ENCODE measurements around the gene EPHA5.

EPHA5 gene

GRCh38 chr4:65495439-65495838 is 174.8 kb downstream of the EPHA5 start:
- DNase-seq (ENCODE audit: low read depth in 2 of 2): no peak

DNA sequence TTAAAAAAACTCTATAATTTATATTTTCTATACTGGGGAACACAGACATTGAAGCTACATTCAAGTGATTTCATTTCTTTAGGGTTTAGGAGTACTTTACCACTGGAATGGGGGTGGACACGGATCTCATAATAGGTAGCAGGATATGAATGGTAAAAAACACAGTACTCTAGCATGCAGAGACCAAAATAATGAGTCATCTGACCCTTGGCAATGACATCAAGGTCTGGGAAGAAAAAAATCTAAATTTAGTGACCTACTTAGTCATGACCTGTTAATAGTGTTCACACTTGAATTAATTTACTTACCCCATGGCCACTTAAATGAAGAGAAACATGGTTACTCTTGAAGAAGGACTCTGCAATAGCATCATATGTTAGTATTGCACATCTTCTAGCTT is 187.9 kb downstream of the EPHA5 start:
- no peak for DNase-seq (ENCODE audit: low read depth in 2 of 2)

DNA sequence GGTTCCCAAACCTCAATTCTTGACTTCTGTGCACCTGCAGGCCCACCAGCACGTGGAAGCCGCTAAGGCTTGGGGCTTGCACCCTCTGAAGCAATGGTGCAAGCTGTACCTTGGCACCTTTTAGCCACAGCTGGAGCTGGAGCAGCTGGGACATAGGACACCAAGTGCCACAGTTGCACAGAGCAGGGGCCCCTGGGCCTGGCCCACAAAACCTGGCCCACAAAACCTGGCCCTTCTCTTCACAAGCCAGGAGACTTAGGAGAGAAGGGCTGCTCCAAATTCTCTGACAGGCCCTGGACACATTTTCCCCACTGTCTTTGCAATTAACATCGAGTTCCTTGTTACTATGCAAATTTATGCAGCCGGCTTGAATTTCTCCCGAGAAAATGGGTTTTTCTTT is 197.8 kb downstream of the EPHA5 start:
- DNase-seq (ENCODE audit: low read depth in 2 of 2): no peak

DNA sequence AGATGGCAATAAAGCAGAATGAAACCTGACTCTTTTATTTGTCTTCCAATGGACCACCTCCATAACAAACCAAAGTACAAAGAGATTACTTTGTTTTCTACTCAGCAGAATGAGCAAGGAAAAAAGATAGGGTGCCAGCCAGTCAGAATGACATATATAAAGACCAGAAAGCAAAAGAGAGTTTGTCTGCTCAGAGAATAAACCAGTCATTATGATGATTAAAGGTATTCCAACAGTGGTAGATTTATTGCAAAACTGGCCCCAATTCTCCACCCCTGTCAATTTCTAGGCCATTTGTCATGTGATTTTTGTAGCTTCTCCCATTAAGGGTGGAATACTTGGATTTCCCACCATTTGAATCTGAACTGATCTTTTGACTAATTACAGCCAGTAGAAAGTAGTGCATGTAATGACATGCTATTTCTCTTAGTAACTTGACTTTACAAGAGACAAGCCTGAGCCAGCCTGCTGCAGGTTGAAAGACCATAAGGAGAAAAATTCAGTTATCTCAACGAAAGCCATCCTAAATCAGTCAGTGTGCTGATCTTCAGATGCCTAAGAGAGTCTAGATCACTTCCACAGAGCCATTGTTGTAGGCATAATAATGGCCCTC is 203.1 kb downstream of the EPHA5 start:
- no peak for DNase-seq (ENCODE audit: low read depth in 2 of 2)

DNA sequence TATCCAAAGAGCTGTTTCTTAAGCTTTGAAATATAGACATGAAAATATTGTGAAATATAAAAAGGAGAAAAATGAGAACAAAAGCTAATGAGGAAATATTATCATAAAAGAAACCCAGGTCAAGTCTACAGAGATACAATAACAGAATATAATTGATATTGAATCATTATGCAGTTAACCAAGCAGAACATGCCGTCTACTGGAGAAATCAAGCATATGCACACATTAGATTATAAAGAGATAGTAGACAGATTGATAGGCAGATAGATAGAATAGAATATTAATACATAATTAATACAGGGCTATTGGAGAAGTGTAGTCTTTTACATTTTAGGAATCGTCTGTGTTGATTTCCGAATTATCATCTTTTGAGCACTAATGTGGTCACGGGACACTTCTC is 208.5 kb downstream of the EPHA5 start:
- DNase-seq (ENCODE audit: low read depth in 2 of 2): no peak

- DNase-seq (ENCODE audit: low read depth in 2 of 2): no peak
These were observed 213.3 kb downstream of the EPHA5 start for GRCh38 chr4:65457011-65457410.

GRCh38 chr4:65456579-65456978 is 213.7 kb downstream of the EPHA5 start:
- DNase-seq (ENCODE audit: low read depth in 2 of 2): no peak

GRCh38 chr4:65453398-65453797 is 216.9 kb downstream of the EPHA5 start:
- DNase-seq (ENCODE audit: low read depth in 2 of 2): no peak

DNA sequence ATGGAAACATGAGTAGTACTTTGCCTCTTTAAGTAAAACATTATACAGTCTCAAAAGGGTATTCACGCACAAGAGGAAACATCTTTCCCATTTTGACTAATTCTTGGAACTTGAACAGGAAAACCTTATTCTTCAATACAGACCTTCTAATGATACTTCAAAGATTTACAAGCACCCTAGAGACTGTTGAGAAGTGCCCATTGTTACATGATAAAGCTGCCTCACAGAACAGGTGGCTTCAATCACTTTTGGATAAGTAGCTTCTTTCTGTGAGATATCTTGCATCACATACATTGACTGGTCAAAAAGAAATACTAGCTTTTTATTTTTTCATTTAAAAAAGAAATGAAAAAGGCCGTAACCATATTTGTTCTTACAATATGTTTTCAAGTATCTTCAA is 219.4 kb downstream of the EPHA5 start:
- no peak for DNase-seq (ENCODE audit: low read depth in 2 of 2)

DNA sequence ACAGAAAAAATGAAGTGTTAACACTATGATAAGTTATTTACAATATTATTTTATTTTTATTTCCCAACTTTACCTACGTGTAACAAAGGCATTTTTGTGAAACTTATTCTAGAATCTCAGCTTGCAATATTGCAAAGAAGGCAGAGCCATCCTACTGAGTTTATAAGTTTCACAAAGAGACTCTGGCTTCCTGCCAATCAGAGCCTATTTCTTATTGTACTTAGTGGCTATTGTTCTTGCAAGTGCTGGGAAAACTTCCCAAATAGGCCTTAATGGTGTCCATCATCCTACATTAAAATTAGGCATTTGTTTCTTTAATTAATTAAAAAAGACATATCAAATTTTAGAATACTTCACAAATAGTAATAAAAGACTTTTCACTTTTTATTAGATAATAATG is 233.2 kb downstream of the EPHA5 start:
- DNase-seq (ENCODE audit: low read depth in 2 of 2): no peak

- DNase-seq (ENCODE audit: low read depth in 2 of 2): no peak
These were observed 248.2 kb downstream of the EPHA5 start for GRCh38 chr4:65422109-65422508.

DNA sequence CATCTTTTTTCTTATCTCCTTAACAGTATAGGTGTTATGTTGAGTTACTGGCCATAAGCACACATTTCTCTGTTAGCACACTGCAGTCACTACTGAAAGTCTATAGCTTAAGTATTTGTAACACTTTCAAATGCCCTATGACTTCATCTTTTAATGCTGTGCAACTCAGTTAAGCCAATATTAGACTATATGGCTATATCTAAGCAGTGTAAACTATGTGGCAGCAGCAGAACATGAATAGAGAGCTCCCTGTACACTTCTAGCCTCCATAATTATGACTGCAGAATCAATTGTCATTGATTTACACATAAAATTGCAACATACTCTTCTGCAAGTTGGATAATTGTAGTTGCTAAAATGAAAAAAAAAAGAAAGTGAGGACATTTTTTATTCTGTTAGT is 250.3 kb downstream of the EPHA5 start:
- DNase-seq (ENCODE audit: low read depth in 2 of 2): no peak

DNA sequence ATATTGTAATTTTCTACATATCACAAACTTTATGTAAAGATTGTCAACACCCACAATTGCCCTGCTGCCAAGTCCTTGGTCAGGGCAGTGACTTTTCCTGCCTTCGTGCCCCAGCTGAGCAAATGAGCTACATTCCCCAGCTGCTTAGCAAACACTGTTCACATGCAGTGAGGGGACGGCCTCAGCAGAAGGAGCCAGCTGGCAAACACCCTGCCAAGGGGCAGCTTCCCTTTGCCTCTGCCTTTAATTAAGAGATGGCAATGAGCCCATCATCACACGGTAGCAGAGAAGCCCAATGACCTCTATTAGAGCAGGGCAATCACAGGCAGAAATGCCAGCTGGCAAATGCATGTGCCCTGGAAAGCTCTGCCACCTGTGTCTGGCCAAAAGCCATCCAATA is 253.4 kb downstream of the EPHA5 start:
- DNase-seq (ENCODE audit: low read depth in 2 of 2): no peak

DNA sequence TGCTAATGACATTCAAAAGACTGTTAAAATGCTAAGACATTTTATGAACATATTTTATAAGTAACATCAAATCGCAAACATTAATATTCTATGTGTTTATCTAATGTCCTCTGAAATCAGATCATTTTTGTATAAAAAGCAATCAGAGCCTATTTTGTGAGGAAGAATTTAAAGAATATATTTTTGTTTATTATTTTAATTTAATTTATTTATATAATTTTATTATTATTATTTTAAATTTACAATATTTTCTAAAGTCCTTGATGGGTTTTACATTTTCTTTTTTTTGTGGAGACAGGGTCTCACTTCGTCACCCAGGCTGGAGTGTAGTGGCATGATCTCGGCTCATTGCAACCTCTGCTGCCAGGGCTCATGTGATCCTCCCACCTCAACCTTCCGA is 262.8 kb downstream of the EPHA5 start:
- DNase-seq (ENCODE audit: low read depth in 2 of 2): no peak

GRCh38 chr4:65401083-65401482 is 269.2 kb downstream of the EPHA5 start:
- DNase-seq (ENCODE audit: low read depth in 2 of 2): no peak

DNA sequence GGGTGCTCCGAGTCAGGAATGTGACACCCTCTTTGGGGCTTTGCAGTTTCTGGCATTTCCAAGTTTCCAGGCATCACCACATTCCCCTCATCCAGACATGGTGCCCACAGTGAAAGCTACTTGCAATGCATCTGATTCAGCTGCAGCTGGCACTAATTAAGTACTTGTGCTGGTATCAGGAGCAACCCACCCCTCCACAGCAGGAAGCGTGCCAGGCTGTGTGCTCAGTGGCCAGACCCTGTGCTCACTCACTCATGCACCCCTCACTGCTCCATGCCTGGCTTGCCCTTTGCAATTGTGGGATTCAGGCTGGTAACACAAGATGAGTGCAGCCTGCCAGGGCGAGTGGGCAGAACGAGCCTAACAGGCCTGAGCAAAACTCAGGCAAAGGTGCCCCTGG is 271.2 kb downstream of the EPHA5 start:
- no peak for DNase-seq (ENCODE audit: low read depth in 2 of 2)

- DNase-seq (ENCODE audit: low read depth in 2 of 2): no peak
These were observed 277.2 kb downstream of the EPHA5 start for GRCh38 chr4:65393078-65393477.

DNA sequence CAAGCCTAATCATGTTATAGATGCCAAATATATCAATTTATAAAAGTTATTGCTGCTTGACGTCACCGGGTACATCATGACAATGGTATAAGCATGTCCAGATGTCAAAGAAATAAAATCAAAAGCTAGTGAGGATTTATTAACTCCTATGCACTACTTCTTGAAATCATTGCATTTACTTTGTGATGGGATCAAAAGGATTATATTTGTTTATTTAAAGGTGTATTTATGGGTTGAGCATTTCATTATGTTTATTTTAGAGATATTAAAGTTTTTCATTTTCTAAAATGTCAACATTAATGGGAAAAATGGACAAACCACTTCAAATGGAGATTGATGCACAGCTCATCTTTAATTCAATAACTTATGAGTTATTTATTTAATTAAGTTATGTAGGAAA is 277.8 kb downstream of the EPHA5 start:
- no peak for DNase-seq (ENCODE audit: low read depth in 2 of 2)

- no peak for DNase-seq (ENCODE audit: low read depth in 2 of 2)
These were observed 278.5 kb downstream of the EPHA5 start for GRCh38 chr4:65391814-65392213.

DNA sequence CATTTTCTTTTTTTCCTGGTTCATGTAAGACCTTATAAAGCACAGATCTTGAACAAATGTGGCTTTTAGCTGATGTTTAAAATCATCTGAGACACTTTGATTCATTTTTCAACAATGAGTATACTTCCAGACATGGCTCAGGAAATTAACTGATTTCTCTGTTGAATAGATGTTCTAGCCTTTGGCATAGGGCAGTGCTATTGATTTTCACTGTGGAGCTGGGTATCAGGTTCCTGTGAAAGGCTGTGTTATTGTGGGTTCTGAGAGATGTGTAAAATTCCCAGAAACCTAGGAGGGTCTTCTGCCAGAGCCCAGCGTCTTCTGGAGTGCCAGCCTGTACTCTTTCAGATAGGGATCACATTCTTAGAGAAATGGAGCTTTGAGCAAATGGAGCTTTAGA is 278.9 kb downstream of the EPHA5 start:
- no peak for DNase-seq (ENCODE audit: low read depth in 2 of 2)

DNA sequence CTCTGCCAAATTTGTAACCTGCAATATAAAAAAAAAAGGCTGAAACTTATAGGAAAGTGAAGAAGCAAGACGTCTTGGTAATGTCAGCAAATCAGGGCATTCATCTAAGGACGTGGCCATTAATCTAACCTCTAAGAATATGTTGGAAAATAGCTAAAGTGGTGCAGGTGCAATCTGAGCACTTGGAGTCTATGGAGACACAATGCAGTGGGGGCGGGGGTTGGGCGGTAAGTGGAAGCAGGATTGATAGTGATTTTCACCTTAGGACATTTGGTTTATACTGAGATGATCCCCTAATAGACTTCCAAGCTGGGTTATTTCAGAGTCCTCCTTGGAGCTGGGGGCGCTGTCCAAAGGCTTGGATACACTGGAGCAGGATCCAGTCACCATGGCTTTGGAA is 283.4 kb downstream of the EPHA5 start:
- DNase-seq (ENCODE audit: low read depth in 2 of 2): no peak

GRCh38 chr4:65383589-65384305 is 286.5 kb downstream of the EPHA5 start:
- no peak for DNase-seq (ENCODE audit: low read depth in 2 of 2)

- DNase-seq (ENCODE audit: low read depth in 2 of 2): no peak
These were observed 288.6 kb downstream of the EPHA5 start for GRCh38 chr4:65381648-65382047.

- DNase-seq (ENCODE audit: low read depth in 2 of 2): no peak
These were observed 299.6 kb downstream of the EPHA5 start for GRCh38 chr4:65370709-65371108.

Measured in stimulated activated CD8-positive, alpha-beta memory T cell treated with anti-CD3 and anti-CD28 coated beads, Interleukin-15, amount 100 ng/mL, for 4 hours (primary cell).